ENCODE data around the gene TLX2. TPM values are rescaled to one million over a fixed set of nuclear protein-coding genes. Genes with fewer than 3 reads are reported as not detected.

TLX2 gene
- total and polyA plus RNA-seq, 2 of the 13 experiments (the other 11 are each of a cell fraction or from before 2014, with no cell fraction given), result 0.05 to 0.20 TPM

DNA sequence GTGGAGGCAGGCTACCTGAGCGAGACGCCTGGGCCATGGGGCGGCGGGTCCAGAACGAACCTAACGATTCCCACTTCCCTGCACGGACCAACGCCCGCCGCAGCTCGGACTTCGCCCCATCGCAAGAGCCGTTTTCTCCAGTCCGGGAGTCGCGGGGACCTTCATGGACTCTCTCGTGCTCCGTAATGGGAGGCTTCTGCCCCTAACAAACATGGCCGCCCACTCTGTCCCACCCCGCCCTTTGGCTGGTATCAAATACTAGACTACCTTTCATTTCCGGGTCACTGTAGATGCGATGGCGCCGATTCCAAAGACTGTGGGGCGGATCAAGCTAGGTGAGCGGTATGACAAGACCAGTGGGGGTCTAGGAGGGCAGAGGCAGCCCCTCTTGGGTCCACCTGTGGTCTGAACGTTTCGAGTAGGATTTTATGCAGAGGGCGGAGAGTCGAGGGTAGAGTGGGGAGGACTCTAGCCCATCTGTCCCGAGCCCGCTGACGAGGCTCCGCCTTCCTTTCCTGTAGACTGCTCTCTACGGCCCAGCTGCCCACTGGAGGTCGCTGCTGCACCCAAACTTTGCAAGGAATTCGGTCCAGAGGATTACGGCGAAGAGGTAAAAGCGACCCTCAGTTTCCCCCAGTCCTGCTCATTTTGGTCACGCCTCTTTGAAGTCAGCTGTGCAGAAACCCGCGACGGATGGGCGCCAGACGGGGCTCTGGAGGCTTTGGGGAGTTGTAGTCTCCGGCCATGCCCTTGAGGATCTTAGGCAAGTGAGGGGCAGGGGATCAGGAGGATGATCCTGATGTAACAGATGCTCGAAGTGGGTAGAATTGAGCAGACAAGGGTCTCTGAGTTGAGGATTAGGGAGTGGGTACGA is 31.2 kb upstream of the TLX2 start, which contains the start of the genes CCDC142 and TTC31 (continued):
- TF ChIP-seq HNF4G (IDR thresholded peaks at IDR 0.05; ENCODE audit: borderline replicate concordance, low read depth, low read length) (peak; percentile 88), HNF4G (CRISPR knock-in tag; IDR thresholded peaks at IDR 0.05; ENCODE audit: borderline replicate concordance, low read depth) (peak; percentile 90; the same call in 1 of the 2 replicates), GZF1 (CRISPR knock-in tag; IDR thresholded peaks at IDR 0.05) (peak; percentile 77), KLF15 (CRISPR knock-in tag; IDR thresholded peaks at IDR 0.05; ENCODE audit: borderline replicate concordance) (peak; percentile 68; the same call in 1 of the 2 replicates), BORCS8-MEF2B (CRISPR knock-in tag; IDR thresholded peaks at IDR 0.05) (peak; percentile 79), GABPA (IDR thresholded peaks at IDR 0.05; ENCODE audit: low read depth, low read length) (peak; percentile 73), GABPA (CRISPR knock-in tag; IDR thresholded peaks at IDR 0.05; ENCODE audit: low read depth) (peak; percentile 99), KDM5B (CRISPR knock-in tag; IDR thresholded peaks at IDR 0.05; ENCODE audit: borderline replicate concordance) (peak; percentile 97), ZNF124 (CRISPR knock-in tag; IDR thresholded peaks at IDR 0.05) (peak; percentile 46; the same call in 1 of the 2 replicates), ARID2 (CRISPR knock-in tag; IDR thresholded peaks at IDR 0.05; ENCODE audit: borderline replicate concordance) (peak; percentile 90), POGZ (CRISPR knock-in tag; IDR thresholded peaks at IDR 0.05) (no peak; the same call in 1 of the 2 replicates)
- TF ChIP-seq, protein P1, sequence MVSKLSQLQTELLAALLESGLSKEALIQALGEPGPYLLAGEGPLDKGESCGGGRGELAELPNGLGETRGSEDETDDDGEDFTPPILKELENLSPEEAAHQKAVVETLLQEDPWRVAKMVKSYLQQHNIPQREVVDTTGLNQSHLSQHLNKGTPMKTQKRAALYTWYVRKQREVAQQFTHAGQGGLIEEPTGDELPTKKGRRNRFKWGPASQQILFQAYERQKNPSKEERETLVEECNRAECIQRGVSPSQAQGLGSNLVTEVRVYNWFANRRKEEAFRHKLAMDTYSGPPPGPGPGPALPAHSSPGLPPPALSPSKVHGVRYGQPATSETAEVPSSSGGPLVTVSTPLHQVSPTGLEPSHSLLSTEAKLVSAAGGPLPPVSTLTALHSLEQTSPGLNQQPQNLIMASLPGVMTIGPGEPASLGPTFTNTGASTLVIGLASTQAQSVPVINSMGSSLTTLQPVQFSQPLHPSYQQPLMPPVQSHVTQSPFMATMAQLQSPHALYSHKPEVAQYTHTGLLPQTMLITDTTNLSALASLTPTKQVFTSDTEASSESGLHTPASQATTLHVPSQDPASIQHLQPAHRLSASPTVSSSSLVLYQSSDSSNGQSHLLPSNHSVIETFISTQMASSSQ (IDR thresholded peaks at IDR 0.05; ENCODE audit: low read depth), result peak; percentile 68; the same call in 1 of the 2 replicates
- TF ChIP-seq, protein P1 (CRISPR knock-in tag; IDR thresholded peaks at IDR 0.05; ENCODE audit: borderline replicate concordance), result peak; percentile 77; the same call in 1 of the 2 replicates
- TF ChIP-seq, protein P2, sequence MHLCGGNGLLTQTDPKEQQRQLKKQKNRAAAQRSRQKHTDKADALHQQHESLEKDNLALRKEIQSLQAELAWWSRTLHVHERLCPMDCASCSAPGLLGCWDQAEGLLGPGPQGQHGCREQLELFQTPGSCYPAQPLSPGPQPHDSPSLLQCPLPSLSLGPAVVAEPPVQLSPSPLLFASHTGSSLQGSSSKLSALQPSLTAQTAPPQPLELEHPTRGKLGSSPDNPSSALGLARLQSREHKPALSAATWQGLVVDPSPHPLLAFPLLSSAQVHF (CRISPR knock-in tag; IDR thresholded peaks at IDR 0.05), result peak; percentile 80; the same call in 1 of the 2 replicates
- TF ChIP-seq, protein P3, sequence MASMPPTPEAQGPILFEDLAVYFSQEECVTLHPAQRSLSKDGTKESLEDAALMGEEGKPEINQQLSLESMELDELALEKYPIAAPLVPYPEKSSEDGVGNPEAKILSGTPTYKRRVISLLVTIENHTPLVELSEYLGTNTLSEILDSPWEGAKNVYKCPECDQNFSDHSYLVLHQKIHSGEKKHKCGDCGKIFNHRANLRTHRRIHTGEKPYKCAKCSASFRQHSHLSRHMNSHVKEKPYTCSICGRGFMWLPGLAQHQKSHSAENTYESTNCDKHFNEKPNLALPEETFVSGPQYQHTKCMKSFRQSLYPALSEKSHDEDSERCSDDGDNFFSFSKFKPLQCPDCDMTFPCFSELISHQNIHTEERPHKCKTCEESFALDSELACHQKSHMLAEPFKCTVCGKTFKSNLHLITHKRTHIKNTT (CRISPR knock-in tag; IDR thresholded peaks at IDR 0.05), result no peak
- TF ChIP-seq, protein P4, sequence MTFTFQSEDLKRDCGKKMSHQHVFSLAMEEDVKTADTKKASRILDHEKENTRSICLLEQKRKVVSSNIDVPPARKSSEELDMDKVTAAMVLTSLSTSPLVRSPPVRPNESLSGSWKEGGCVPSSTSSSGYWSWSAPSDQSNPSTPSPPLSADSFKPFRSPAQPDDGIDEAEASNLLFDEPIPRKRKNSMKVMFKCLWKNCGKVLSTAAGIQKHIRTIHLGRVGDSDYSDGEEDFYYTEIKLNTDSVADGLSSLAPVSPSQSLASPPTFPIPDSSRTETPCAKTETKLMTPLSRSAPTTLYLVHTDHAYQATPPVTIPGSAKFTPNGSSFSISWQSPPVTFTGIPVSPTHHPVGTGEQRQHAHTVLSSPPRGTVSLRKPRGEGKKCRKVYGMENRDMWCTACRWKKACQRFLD (CRISPR knock-in tag; IDR thresholded peaks at IDR 0.05; ENCODE audit: borderline replicate concordance), result no peak
- TF ChIP-seq, protein P5, sequence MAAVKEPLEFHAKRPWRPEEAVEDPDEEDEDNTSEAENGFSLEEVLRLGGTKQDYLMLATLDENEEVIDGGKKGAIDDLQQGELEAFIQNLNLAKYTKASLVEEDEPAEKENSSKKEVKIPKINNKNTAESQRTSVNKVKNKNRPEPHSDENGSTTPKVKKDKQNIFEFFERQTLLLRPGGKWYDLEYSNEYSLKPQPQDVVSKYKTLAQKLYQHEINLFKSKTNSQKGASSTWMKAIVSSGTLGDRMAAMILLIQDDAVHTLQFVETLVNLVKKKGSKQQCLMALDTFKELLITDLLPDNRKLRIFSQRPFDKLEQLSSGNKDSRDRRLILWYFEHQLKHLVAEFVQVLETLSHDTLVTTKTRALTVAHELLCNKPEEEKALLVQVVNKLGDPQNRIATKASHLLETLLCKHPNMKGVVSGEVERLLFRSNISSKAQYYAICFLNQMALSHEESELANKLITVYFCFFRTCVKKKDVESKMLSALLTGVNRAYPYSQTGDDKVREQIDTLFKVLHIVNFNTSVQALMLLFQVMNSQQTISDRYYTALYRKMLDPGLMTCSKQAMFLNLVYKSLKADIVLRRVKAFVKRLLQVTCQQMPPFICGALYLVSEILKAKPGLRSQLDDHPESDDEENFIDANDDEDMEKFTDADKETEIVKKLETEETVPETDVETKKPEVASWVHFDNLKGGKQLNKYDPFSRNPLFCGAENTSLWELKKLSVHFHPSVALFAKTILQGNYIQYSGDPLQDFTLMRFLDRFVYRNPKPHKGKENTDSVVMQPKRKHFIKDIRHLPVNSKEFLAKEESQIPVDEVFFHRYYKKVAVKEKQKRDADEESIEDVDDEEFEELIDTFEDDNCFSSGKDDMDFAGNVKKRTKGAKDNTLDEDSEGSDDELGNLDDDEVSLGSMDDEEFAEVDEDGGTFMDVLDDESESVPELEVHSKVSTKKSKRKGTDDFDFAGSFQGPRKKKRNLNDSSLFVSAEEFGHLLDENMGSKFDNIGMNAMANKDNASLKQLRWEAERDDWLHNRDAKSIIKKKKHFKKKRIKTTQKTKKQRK (IDR thresholded peaks at IDR 0.05; ENCODE audit: low read length), result no peak

All from HepG2 (cell line).